H9 (cell line): ENCODE measurements around the gene WDSUB1. TPM values are rescaled to one million over a fixed set of nuclear protein-coding genes. Genes with fewer than 3 reads are reported as not detected.

ENCODE experiments used
- DNase-seq: peaks from one replicate; pipeline ENCODE4 v3.0.0-alpha.2; 2017
- H2AFZ ChIP-seq: one replicate; pipeline ENCODE4 v1.6.1; 2013; ENCODE audit warnings: mild to moderate bottlenecking, low read length, control low read depth, moderate library complexity
- H2AK5ac ChIP-seq: 2 replicates; pipeline ENCODE4 v1.6.1; 2013; ENCODE audit warnings: low read length, control low read depth, mixed read lengths; ENCODE audit not compliant: insufficient read length
- H2BK120ac ChIP-seq: one replicate; pipeline ENCODE4 v1.6.1; 2013; ENCODE audit warnings: low read depth, mild to moderate bottlenecking, low read length, control low read depth, inconsistent platforms; ENCODE audit not compliant: poor library complexity, severe bottlenecking
- H2BK12ac ChIP-seq: 2 replicates; pipeline ENCODE4 v1.6.1; 2013; ENCODE audit warnings: low read length, control low read depth, mixed read lengths, low read depth; ENCODE audit not compliant: insufficient read length
- H2BK15ac ChIP-seq: 2 replicates; pipeline ENCODE4 v1.6.1; 2013; ENCODE audit warnings: low read depth, low read length, control low read depth
- H2BK20ac ChIP-seq: one replicate; pipeline ENCODE4 v1.6.1; 2013; ENCODE audit warnings: low read depth, mild to moderate bottlenecking, low read length, control low read depth, inconsistent platforms; ENCODE audit not compliant: poor library complexity, severe bottlenecking
- H2BK5ac ChIP-seq: 2 replicates; pipeline ENCODE4 v1.6.1; 2013; ENCODE audit warnings: low read length, control low read depth, mixed read lengths; ENCODE audit not compliant: insufficient read length
- H3K14ac ChIP-seq: 2 replicates; pipeline ENCODE4 v1.6.1; 2013; ENCODE audit warnings: low read length, control low read depth; ENCODE audit not compliant: insufficient read depth
- H3K18ac ChIP-seq: 2 replicates; pipeline ENCODE4 v1.6.1; 2013; ENCODE audit warnings: low read depth, mild to moderate bottlenecking, mixed read lengths, low read length, control low read depth; ENCODE audit not compliant: insufficient read length
- H3K23ac ChIP-seq: 2 replicates; pipeline ENCODE4 v1.6.1; 2013; ENCODE audit warnings: low read length, control low read depth, mixed read lengths, low read depth; ENCODE audit not compliant: insufficient read length
- H3K23me2 ChIP-seq: 2 replicates; pipeline ENCODE4 v1.6.1; 2013; ENCODE audit warnings: low read depth, mild to moderate bottlenecking, mixed read lengths, low read length, control low read depth; ENCODE audit not compliant: insufficient read length, poor library complexity, severe bottlenecking
- H3K27ac ChIP-seq: 2 replicates; pipeline ENCODE4 v1.5.1; 2013; ENCODE audit warnings: low read length, control low read depth, mixed read lengths, low read depth; ENCODE audit not compliant: insufficient read length
- H3K27me3 ChIP-seq: 2 replicates; pipeline ENCODE4 v1.6.1; 2013; ENCODE audit warnings: low read length, control low read depth, inconsistent platforms; ENCODE audit not compliant: insufficient read depth
- H3K4ac ChIP-seq: 2 replicates; pipeline ENCODE4 v1.6.1; 2013; ENCODE audit warnings: low read depth, mild to moderate bottlenecking, control low read depth, inconsistent platforms, low read length, moderate library complexity
- H3K4me1 ChIP-seq: 2 replicates; pipeline ENCODE4 v1.6.1; 2013; ENCODE audit warnings: low read length, control low read depth, inconsistent platforms; ENCODE audit not compliant: insufficient read depth
- H3K4me2 ChIP-seq: 2 replicates; pipeline ENCODE4 v1.6.1; 2013; ENCODE audit warnings: low read length, control low read depth, mixed read lengths; ENCODE audit not compliant: insufficient read length, insufficient read depth
- H3K56ac ChIP-seq: 2 replicates; pipeline ENCODE4 v1.6.1; 2013; ENCODE audit warnings: low read depth, mild to moderate bottlenecking, mixed read lengths, low read length, control low read depth; ENCODE audit not compliant: insufficient read length
- H3K79me1 ChIP-seq: 2 replicates; pipeline ENCODE4 v1.6.1; 2013; ENCODE audit warnings: low read depth, mild to moderate bottlenecking, moderate library complexity, low read length, control low read depth, inconsistent platforms; ENCODE audit not compliant: insufficient read depth, poor library complexity, severe bottlenecking
- H3K79me2 ChIP-seq: 2 replicates; pipeline ENCODE4 v1.6.1; 2013; ENCODE audit warnings: low read length, control low read depth, inconsistent platforms; ENCODE audit not compliant: insufficient read depth
- H3K9ac ChIP-seq: 2 replicates; pipeline ENCODE4 v1.6.1; 2013; ENCODE audit warnings: low read length, control low read depth, mixed read lengths; ENCODE audit not compliant: insufficient read length; ENCODE audit errors: extremely low read depth
- H3K9me3 ChIP-seq: one replicate; pipeline ENCODE4 v1.6.1; 2013; ENCODE audit warnings: low read depth, low read length, inconsistent platforms; ENCODE audit not compliant: control insufficient read depth
- H3T11ph ChIP-seq: one replicate; pipeline ENCODE4 v1.6.1; 2013; ENCODE audit warnings: mild to moderate bottlenecking, low read length, control low read depth, inconsistent platforms
- H4K20me1 ChIP-seq: one replicate; pipeline ENCODE4 v1.6.1; 2013; ENCODE audit not compliant: control insufficient read depth, insufficient read length, insufficient read depth
- H4K5ac ChIP-seq: 2 replicates; pipeline ENCODE4 v1.6.1; 2013; ENCODE audit warnings: low read depth, mild to moderate bottlenecking, mixed read lengths, low read length, control low read depth; ENCODE audit not compliant: insufficient read length
- H4K8ac ChIP-seq: replicated peaks from 2 replicates; pipeline ENCODE4 v1.6.1; 2013; ENCODE audit warnings: low read length, control low read depth, mixed read lengths, low read depth; ENCODE audit not compliant: insufficient read length
- H4K91ac ChIP-seq: 2 replicates; pipeline ENCODE4 v1.6.1; 2013; ENCODE audit warnings: low read depth, mild to moderate bottlenecking, moderate library complexity, mixed read lengths, low read length, control low read depth; ENCODE audit not compliant: insufficient read length
- H3K27ac Mint-ChIP-seq, 3 experiments: 2 replicates in 2 of 3; 3 replicates in 1 of 3; pipeline ENCODE4 v1.8.0; 2020 to 2021; ENCODE audit warnings: mixed read lengths in 3 of 3, mild to moderate bottlenecking in 1 of 3, moderate library complexity in 1 of 3
- H3K27me3 Mint-ChIP-seq: 2 replicates; pipeline ENCODE4 v1.8.0; 2021; ENCODE audit warnings: low read depth, mild to moderate bottlenecking, moderate library complexity, mixed read lengths
- H3K36me3 Mint-ChIP-seq, 3 experiments: 2 replicates in 2 of 3; 3 replicates in 1 of 3; pipeline ENCODE4 v1.8.0; 2020 to 2021; ENCODE audit warnings: low read depth in 3 of 3, mixed read lengths in 3 of 3; ENCODE audit not compliant: insufficient read depth in 1 of 3
- H3K4me1 Mint-ChIP-seq, 2 experiments: 2 replicates each; pipeline ENCODE4 v1.8.0; 2020; ENCODE audit warnings: mixed read lengths in 2 of 2
- H3K4me3 Mint-ChIP-seq, 2 experiments: 2 replicates in 1 of 2; 3 replicates in 1 of 2; pipeline ENCODE4 v1.8.0; 2020 to 2021; ENCODE audit warnings: mild to moderate bottlenecking in 2 of 2, mixed read lengths in 2 of 2, moderate library complexity in 1 of 2
- H3K9me3 Mint-ChIP-seq, 2 experiments: 2 replicates in 1 of 2; 3 replicates in 1 of 2; pipeline ENCODE4 v1.8.0; 2020; ENCODE audit warnings: mild to moderate bottlenecking in 2 of 2, mixed read lengths in 2 of 2, moderate library complexity in 1 of 2
- CTCF ChIP-seq: fragments of 200-600 bp; sonication (generic); conservative IDR thresholded peaks from 3 replicates; pipeline ENCODE4 v1.8.0; 2021; ENCODE audit warnings: antibody characterized with exemption, mild to moderate bottlenecking
- WGBS: extraction: QIAGEN DNeasy Blood & Tissue Kit; methylation state at CpG from one replicate; pipeline ENCODE4 v1.1.7; 2013; ENCODE audit warnings: missing lambda C conversion rate, low lambda C conversion rate, mixed read lengths; ENCODE audit not compliant: insufficient read length; ENCODE audit errors: extremely low coverage; 5-methylcytosine and 5-hydroxymethylcytosine counted together
- total RNA-seq: library from RNA; stranded (reverse); gene quantifications from 2 replicates; pipeline ENCODE4 v1.2.1, GENCODE V29; 2021

The WDSUB1 gene
- total RNA-seq, 1 experiment from 2014 or later, result 5.5 TPM

GRCh38 chr2:159285433-159285832 lies 1.1 kb downstream of the WDSUB1 start:
- H4K5ac ChIP-seq, result no peak overlapping the region
- H3K4me1 ChIP-seq, result no peaks in the 10 kb centered on the region
- H2BK20ac ChIP-seq, result no peak overlapping the region
- H4K20me1 ChIP-seq, result no peaks in the 10 kb centered on the region
- no peak overlapping the region for H3K23ac ChIP-seq
- no peaks in the 10 kb centered on the region for H3K9me3 ChIP-seq
- no peak overlapping the region for H2BK120ac ChIP-seq
- no peak overlapping the region for H3K9ac ChIP-seq
- Mint-ChIP-seq H3K27ac (peak overlapping the region in 1 of 3 experiments; percentile 84; a peak in 2 of 7 replicates), H3K36me3 (peaks cover 0 to 13% (median 0%) of the 10 kb centered on the region in 3 experiments; a peak in 2 of 7 replicates), H3K4me1 (peaks cover 16 to 18% of the 10 kb centered on the region in 2 experiments), H3K9me3 (no peaks in the 10 kb centered on the region), H3K4me3 (peak overlapping the region; percentile 81 to 87), H3K27me3 (no peaks in the 10 kb centered on the region; the same call in 1 of the 2 replicates)
- no peak overlapping the region for H3K18ac ChIP-seq
- H3K27me3 ChIP-seq, result no peaks in the 10 kb centered on the region
- H3K14ac ChIP-seq, result no peak overlapping the region
- no peak overlapping the region for H4K8ac ChIP-seq
- no peak for DNase-seq
- H3K23me2 ChIP-seq, result peaks cover 8% of the 10 kb centered on the region
- H3K79me1 ChIP-seq, result no peaks in the 10 kb centered on the region
- H3K56ac ChIP-seq, result no peak overlapping the region
- no peak overlapping the region for H2BK12ac ChIP-seq
- no peaks in the 10 kb centered on the region for H3K79me2 ChIP-seq
- no CpG with 5 or more reads among the region's 11 CpGs for WGBS
- peak overlapping the region; percentile 54 for H3K4me2 ChIP-seq
- no peak overlapping the region for H2BK15ac ChIP-seq
- H3K27ac ChIP-seq, result no peak overlapping the region
- no peak overlapping the region for H2AK5ac ChIP-seq
- H2AFZ ChIP-seq, result no peak overlapping the region
- H2BK5ac ChIP-seq, result no peak overlapping the region
- H3T11ph ChIP-seq, result no peak overlapping the region
- TF ChIP-seq CTCF, result no peak
- no peak overlapping the region for H3K4ac ChIP-seq
- no peak overlapping the region for H4K91ac ChIP-seq
